ENCODE measurements around the gene OPCML.

The OPCML gene

DNA sequence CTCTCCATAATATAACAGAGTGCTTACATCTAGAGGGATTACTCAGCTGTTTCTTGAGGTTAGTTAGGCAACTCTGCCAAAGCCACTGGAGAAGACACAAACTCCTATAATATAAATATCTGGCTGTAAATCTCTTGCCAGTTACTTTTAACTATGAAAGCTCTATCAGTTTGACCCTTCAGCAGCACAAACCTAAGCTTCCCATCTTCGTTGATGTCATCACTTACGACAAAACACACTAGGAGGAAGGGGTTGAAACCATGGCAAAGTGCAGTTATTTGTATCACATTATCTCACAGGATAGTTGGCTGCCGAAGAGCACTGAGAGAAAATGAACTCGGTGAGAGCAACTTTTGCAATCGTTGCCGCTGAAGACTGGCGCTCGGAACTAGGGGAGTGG lies 922.1 kb downstream of the OPCML start:
- in situ Hi-C loops (cut with HindIII; ENCODE audit: low sequenced_read_pairs) = no loop called here

DNA sequence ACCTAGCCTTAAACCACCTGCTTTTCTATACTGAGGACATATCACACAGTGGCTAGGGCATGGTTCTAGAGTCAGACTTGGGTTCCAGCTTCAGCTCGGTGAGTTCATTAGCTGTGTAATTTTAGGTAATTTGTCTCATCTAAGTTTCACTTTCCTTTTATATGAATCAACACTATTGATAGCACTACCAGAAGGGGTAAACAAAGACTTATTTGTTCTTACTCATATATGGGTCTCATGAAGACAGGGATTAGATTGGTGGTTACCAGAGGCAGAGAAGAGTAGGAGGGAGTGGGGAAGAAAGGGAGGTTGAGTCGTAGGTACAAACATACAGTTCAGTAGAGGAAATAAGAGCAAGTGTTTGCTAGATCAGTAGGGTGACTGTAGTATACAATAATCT lies 924.7 kb downstream of the OPCML start:
- in situ Hi-C loops (cut with HindIII; ENCODE audit: low sequenced_read_pairs) = no loop called here

DNA sequence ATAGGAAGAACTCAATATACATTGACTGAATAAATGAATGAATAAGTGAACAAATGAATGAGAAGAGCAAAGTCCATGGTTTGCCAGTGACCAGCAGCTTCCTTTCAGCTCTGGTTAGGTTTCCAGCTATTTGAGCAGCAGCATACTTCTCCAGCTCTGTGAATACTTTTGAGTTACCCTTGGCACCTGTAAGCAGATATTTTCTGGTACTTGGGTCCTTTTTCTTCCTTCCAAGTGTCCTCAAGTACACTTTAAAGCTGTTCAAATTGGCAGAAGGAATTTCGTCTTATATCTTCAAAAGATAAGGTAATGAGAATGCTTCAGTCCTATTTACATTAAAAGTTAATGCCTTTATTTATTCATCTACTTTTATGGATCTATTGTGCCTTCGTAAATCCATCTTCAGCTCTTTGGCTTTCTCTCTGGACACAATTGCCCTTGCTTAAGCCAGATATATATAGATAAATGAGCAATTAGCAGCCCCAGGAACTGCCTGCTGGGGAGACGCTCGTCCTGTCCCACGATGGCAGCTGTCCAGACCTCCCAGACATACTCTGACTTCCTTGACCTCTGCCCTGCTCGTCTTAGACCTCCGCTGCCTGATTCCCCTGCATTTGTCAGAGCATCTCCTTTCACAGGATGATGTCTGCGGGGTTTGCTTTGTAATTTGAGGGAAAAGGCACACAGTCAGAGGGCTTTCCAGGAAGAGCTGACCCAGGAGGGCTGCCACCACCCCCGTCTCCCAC lies 926.3 kb downstream of the OPCML start:
- in situ Hi-C loops (cut with HindIII; ENCODE audit: low sequenced_read_pairs) = no loop called here

DNA sequence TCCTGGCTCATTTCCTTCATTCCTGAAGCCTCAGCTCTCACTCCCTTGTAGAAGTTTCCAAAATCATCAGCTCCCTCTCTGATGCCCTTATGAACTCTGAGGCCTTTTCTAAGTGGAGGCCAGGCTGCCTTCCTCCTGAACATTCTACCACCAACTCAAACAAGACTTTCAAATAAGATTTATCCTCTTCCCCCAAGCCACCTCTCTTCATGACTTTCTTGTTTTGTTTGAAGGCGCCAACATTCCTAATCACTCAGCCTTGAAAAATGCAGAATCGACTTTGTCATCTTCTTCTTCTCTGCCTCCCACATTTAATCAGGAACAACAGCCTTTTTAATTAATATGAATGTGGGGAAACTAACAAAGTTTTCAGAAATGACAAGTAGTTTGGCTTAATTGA lies 927.9 kb downstream of the OPCML start:
- in situ Hi-C loops (cut with HindIII; ENCODE audit: low sequenced_read_pairs) = no loop called here

DNA sequence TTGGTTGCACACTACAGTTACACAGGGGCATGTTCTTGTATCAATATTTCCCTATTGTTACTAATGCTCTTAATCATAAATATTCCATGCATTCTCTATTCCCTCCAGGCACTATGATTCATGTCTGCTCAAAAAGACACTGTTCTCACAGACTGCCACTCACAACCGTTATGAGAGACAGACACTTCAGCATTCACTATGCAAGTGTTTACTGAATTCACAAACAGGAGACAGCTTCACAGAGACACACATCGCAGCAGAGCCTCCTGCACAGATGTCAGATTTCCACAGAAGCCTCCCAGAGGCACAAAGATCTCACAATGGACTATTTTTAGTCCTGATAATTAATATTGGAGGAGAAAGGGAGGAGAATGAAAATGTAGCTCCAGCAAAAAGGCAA lies 930.4 kb downstream of the OPCML start:
- in situ Hi-C loops (cut with HindIII; ENCODE audit: low sequenced_read_pairs) = no loop called here

DNA sequence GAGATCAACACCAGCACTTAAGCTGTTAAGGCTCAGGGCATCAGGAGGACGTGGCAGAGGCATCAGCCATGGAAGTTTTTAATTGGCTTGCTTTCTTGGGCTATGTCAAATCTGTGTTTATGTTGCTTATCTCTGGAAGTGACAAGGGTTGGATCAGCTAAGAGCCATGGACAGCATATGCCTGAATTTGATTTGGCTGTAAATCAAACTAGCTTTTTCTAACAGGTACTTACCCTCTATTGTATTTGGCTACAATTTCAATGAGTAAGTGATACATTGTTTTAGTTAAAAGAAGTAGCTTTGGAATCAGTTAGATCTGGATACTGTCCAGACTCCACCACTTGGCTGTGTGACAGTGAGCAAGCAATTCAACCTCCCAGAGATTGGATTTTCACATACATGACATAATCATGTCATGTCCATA lies 936.6 kb downstream of the OPCML start:
- in situ Hi-C loops (cut with HindIII; ENCODE audit: low sequenced_read_pairs) = no loop called here

DNA sequence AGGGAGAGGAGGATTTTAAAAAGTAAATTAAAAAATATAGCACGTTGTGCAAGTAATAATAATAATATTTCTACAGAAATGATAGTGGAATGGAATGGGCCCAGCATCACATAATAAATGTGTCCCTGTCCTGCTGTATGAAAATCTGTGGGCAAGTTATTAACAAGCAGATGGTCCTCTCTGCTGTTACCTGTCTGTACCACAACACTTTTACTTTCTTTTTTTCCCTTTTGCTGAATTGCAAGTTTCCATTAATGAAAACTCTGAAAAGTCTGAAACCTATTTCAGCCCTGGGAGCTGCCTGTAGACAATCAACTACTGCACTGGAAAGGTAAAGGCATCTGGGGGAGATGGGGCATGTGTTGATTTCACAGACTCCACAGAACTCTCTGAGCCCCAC lies 937.1 kb downstream of the OPCML start:
- in situ Hi-C loops (cut with HindIII; ENCODE audit: low sequenced_read_pairs) = no loop called here

GRCh38 chr11:132590986-132591385 lies 941.3 kb downstream of the OPCML start:
- in situ Hi-C loops (cut with HindIII; ENCODE audit: low sequenced_read_pairs) = no loop called here

DNA sequence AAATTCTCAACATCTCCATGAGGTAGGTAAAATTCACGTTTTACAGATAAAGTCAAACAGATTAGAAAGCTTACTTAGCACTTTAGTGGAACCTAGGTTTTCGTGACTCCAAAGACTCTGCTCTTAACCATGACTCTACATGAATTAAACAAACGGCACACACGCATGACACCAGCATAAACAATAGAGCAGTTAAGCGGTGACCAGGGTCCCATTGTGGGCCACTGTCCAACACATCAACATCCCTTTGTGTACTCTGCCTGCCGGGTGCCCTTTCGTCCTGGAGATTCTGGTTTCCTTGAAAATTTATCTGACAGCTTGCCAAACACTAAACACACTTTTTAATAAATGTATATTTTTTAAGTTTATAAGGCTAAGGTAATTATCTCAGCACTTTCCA lies 941.7 kb downstream of the OPCML start:
- in situ Hi-C loops (cut with HindIII; ENCODE audit: low sequenced_read_pairs) = no loop called here

- in situ Hi-C loops (cut with HindIII; ENCODE audit: low sequenced_read_pairs) = no loop called here
Measured at GRCh38 chr11:132589791-132590190, 942.5 kb downstream of the OPCML start.

DNA sequence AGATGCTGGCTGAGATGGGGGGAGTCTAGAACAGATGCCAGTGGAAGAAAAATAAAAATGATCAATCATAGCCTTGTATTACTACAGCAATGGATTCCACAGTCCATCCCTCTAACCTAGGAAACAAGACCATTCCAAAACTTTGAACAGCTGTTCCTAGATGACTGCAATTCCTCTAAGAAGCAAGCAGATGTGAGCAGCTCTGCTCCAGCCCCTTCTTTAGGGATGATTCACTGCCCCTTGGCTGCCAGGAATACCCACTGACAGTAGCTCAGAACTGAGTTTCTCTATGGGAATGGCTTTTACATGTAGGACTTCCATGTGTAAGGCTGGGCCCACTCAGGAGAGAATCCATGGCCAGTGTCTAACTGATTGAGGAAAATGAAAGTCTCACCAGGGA lies 943.9 kb downstream of the OPCML start:
- in situ Hi-C loops (cut with HindIII; ENCODE audit: low sequenced_read_pairs) = no loop called here

DNA sequence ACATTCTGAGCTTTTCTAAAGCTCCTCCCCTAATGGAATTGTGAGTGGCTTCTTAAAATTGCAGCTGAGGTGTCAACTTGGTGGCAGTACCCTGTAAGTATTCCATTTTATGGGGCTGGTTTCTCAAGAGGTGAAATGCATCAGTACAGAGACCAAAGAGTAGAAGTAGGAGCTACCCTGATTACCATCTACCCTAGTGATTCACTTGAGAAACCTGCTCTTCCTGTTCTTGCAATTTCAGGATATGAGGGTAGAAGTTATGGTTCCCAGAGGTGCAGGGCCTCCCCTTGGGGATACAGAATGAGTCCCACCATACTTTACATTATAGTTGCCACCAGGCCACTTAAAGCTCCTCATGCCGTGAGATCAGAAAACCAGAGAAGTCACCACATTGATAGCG lies 944.6 kb downstream of the OPCML start:
- in situ Hi-C loops (cut with HindIII; ENCODE audit: low sequenced_read_pairs) = no loop called here

GRCh38 chr11:132586801-132587200 lies 945.5 kb downstream of the OPCML start:
- in situ Hi-C loops (cut with HindIII; ENCODE audit: low sequenced_read_pairs) = no loop called here

DNA sequence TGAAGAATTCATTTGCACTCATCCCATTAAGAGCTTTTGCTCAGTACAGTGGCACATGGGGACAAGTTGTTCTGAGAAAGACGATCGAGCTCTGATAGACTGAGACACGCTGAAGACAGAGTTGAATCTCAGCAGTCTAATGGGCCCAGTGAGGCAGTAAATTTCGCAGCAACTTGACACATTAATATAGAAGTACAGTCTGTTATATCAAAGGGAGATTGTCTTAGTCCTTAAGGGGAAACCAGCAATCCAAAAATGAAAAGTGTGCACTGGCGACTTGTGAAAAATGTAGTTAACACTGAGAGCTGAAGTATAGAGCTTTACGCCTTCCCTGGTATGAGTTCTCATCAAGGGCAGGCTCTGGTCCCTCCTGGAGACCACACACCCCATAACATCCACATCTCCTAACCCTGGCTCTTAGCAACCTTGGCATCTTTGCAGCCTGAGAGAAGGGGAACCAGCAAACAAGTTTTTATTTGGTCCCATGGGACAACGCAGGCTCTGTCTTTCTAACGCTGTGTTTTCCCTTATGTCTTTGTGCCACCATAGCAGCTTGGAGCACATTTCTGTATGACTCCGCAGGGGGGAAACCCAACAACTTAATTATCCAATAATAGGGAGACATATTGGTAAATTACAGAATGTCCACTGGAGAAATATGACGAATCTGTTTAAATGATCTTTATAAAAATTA lies 952.5 kb downstream of the OPCML start:
- in situ Hi-C loops (cut with HindIII; ENCODE audit: low sequenced_read_pairs) = no loop called here

- in situ Hi-C loops (cut with HindIII; ENCODE audit: low sequenced_read_pairs) = no loop called here
Measured at GRCh38 chr11:132579136-132579535, 953.2 kb downstream of the OPCML start.

- in situ Hi-C loops (cut with HindIII; ENCODE audit: low sequenced_read_pairs) = no loop called here
Measured at GRCh38 chr11:132578580-132578979, 953.7 kb downstream of the OPCML start.

GRCh38 chr11:132576706-132577105 lies 955.6 kb downstream of the OPCML start:
- in situ Hi-C loops (cut with HindIII; ENCODE audit: low sequenced_read_pairs) = no loop called here

- in situ Hi-C loops (cut with HindIII; ENCODE audit: low sequenced_read_pairs) = no loop called here
Measured at GRCh38 chr11:132564091-132564885, 968.0 kb downstream of the OPCML start.

- in situ Hi-C loops (cut with HindIII; ENCODE audit: low sequenced_read_pairs) = no loop called here
Measured at GRCh38 chr11:132563050-132563449, 969.3 kb downstream of the OPCML start.

DNA sequence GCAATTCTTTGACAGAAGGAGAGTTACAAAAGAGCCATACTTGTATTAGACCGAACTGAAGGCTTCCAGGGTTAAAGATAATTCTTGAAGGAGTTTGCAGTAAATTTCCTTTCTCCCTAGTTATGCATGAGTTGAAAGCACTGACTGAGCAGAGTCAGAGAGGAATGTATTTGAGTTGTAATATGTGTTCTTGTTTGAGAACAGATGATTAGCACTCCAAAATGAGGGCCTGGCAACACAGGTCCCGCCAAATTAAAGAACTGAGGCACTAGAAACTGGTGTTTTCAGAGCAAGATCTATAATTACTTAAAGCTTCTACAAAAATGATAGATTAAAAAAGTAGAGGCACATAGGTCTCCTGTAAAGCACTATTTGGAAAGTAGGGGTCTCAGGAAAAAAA lies 970.4 kb downstream of the OPCML start:
- in situ Hi-C loops (cut with HindIII; ENCODE audit: low sequenced_read_pairs) = no loop called here

- in situ Hi-C loops (cut with HindIII; ENCODE audit: low sequenced_read_pairs) = no loop called here
Measured at GRCh38 chr11:132559331-132560036, 972.8 kb downstream of the OPCML start.

Measured in endothelial cell of hepatic sinusoid (primary cell).